ENCODE results near the gene EME1. TPM values are rescaled to one million over a fixed set of nuclear protein-coding genes. Genes with fewer than 3 reads are reported as not detected.
A peak's percentile ranks its signal among the peaks of the same experiment; 100 is the strongest.

Gene EME1
- total RNA-seq, 3 donors from 2014 or later: 0.76 to 4.0 (median 1.8) TPM

GRCh38 chr17:50338645-50339044 is 34.4 kb upstream of the EME1 start:
- no peaks in the 10 kb centered on the region for H3K36me3 ChIP-seq (ENCODE audit: low read depth)
- DNase-seq (no peak), ATAC-seq (no peak)
- H3K9me3 ChIP-seq: no peaks in the 10 kb centered on the region
- no peak for TF ChIP-seq CTCF (IDR thresholded peaks at IDR 0.05)
- intact Hi-C loops (cut with DNase I, micrococcal nuclease): no loop called here
- H3K4me1 ChIP-seq (ENCODE audit: low read depth): no peaks in the 10 kb centered on the region
- no peak overlapping the region for H3K4me3 ChIP-seq

GRCh38 chr17:50339381-50339780 is 33.6 kb upstream of the EME1 start:
- Histone ChIP-seq H3K9me3 (no peaks in the 10 kb centered on the region), H3K4me1 (ENCODE audit: low read depth) (peaks cover 2% of the 10 kb centered on the region), H3K36me3 (ENCODE audit: low read depth) (no peaks in the 10 kb centered on the region), H3K4me3 (no peak overlapping the region)
- DNase-seq: no peak
- TF ChIP-seq CTCF (IDR thresholded peaks at IDR 0.05): no peak
- intact Hi-C loops (cut with DNase I, micrococcal nuclease): no loop called here
- ATAC-seq: no peak

GRCh38 chr17:50344731-50345365 is 28.2 kb upstream of the EME1 start:
- intact Hi-C loops (cut with DNase I, micrococcal nuclease): no loop called here
- Histone ChIP-seq H3K9me3 (no peaks in the 10 kb centered on the region), H3K36me3 (ENCODE audit: low read depth) (no peaks in the 10 kb centered on the region), H3K4me1 (ENCODE audit: low read depth) (peaks cover 31% of the 10 kb centered on the region), H3K4me3 (no peak overlapping the region)
- peak; percentile 29 for ATAC-seq
- no peak for TF ChIP-seq CTCF (IDR thresholded peaks at IDR 0.05)
- peak in 2 of 3 donors; percentile 25 to 53 for DNase-seq

GRCh38 chr17:50345432-50346312 is 27.4 kb upstream of the EME1 start, which contains the start of gene XYLT2:
TSS of gene XYLT2 (plus strand) at chr17:50346126. CDS start at chr17:50346141, 15 bp downstream.
- TF ChIP-seq CTCF (IDR thresholded peaks at IDR 0.05): no peak
- DNase-seq (peak; percentile 93 to 94 (median 93)), ATAC-seq (peak; percentile 97)
- Histone ChIP-seq H3K9me3 (no peaks in the 10 kb centered on the region), H3K36me3 (ENCODE audit: low read depth) (no peaks in the 10 kb centered on the region), H3K4me3 (peak within 1 kb of the TSS; percentile 57), H3K4me1 (ENCODE audit: low read depth) (peaks cover 31% of the 10 kb centered on the region)
- intact Hi-C loops (cut with DNase I, micrococcal nuclease): no loop called here

GRCh38 chr17:50346313-50347116 is 26.5 kb upstream of the EME1 start:
- TF ChIP-seq CTCF (IDR thresholded peaks at IDR 0.05): no peak
- ATAC-seq: peak; percentile 32
- DNase-seq: peak; percentile 54 to 81 (median 74)
- intact Hi-C loops (cut with DNase I, micrococcal nuclease): no loop called here
- Histone ChIP-seq H3K9me3 (no peaks in the 10 kb centered on the region), H3K4me1 (ENCODE audit: low read depth) (peaks cover 31% of the 10 kb centered on the region), H3K4me3 (peak overlapping the region; percentile 57), H3K36me3 (ENCODE audit: low read depth) (no peaks in the 10 kb centered on the region)
